Pancreas (tissue), 10 donors: ENCODE results near the gene PCDHGB4. TPM values are rescaled to one million over a fixed set of nuclear protein-coding genes. Genes with fewer than 3 reads are reported as not detected.
A peak's percentile ranks its signal among the peaks of the same experiment; 100 is the strongest.

ENCODE experiments used
- ATAC-seq, 4 donors: fragments of 200-7000 bp; cut with Tn5 transposase; one replicate each; pipeline versions ENCODE4 v1.8.0 to v1.9.1; 2020; ENCODE audit warnings: mild to moderate bottlenecking in 4 of 4, moderate library complexity in 4 of 4
- DNase-seq, 6 donors: peaks; one replicate each; pipeline ENCODE4 v3.0.0-alpha.2; 2020
- FAIRE-seq: peaks from 2 replicates; lab custom pipeline; 2012; peaks lifted over from hg19 to GRCh38; lab: Jason Lieb, UNC
- H3K27ac ChIP-seq, 4 donors: fragments of 200-600 bp; sonication (generic); 1 replicate in 3 of 4; 2 replicates in 1 of 4; pipeline versions ENCODE4 v1.5.0 to v1.8.0; 2020
- H3K27me3 ChIP-seq, 4 donors: fragments of 200-600 bp; one replicate each; pipeline ENCODE4 v1.8.0; 2021
- H3K36me3 ChIP-seq, 3 donors: fragments of 200-600 bp; sonication (generic) in 1 of 3; one replicate each; pipeline versions ENCODE4 v1.5.0 to v1.8.0; 2020 to 2021
- H3K4me1 ChIP-seq, 3 donors: fragments of 200-600 bp; one replicate each; pipeline ENCODE4 v1.8.0; 2021
- H3K4me3 ChIP-seq, 4 donors: fragments of 200-600 bp; sonication (generic) in 2 of 4; one replicate each; pipeline versions ENCODE4 v1.5.0 to v1.8.0; 2020 to 2021
- H3K9me3 ChIP-seq, 4 donors: fragments of 200-600 bp; one replicate each; pipeline ENCODE4 v1.8.0; 2021
- WGBS, 2 donors: extraction: QIAGEN DNeasy Blood & Tissue Kit; methylation state at CpG; one replicate each; pipeline ENCODE4 v1.1.7; 2013; 5-methylcytosine and 5-hydroxymethylcytosine counted together
- intact Hi-C, 3 donors: fragments of 100-400 bp; cut with DNase I; formaldehyde crosslinking; loops; one replicate each; pipeline versions ENCODE4 v1.11.1 to v1.14.2; 2022
- polyA plus RNA-seq, 2 donors: library from polyadenylated mRNA; stranded (reverse); fragments of 200-250 nt; gene quantifications; one replicate each; pipeline ENCODE4 v1.2.3, GENCODE V29; 2013
- total RNA-seq, 6 donors: library from RNA; stranded (reverse); fragmentation: NEBNext Ultra II Directional in 4 of 6; extraction: Animal tissue kit (Norgen Biotek cat#: 25700) in 4 of 6; gene quantifications; one replicate each; pipeline versions ENCODE4 v1.2.1 to v1.2.4, GENCODE V29; 2021 to 2023
- TF ChIP-seq, protein P1 (sequence below), 4 donors: fragments of 200-600 bp; sonication (generic) in 3 of 4; IDR thresholded peaks; one replicate each; pipeline versions ENCODE4 v1.5.0 to v1.8.0; 2021; ENCODE audit warnings: antibody characterized with exemption in 4 of 4
- donor health status: healthy with polysubstance abuse.
- donor health status: DM: no; HTN: no; CAD: no; lungs with moderate emphysema.
- donor health status: DM: no; HTN: no; CAD: no.
- donor health status: control.
- donor health status: control.
- donor health status: Bipolar disorder and iron deficiency.
- donor health status: DM: yes; HTN: yes; CAD: no.
- donor health status: DM: no; HTN: no; CAD: no.
- donor health status: DM: no; HTN: no; CAD: no.
- donor health status: DM: yes; HTN: yes; CAD: no.

PCDHGB4 gene
- total and polyA plus RNA-seq, 8 donors = 0.56 to 3.1 (median 1.8) TPM

DNA sequence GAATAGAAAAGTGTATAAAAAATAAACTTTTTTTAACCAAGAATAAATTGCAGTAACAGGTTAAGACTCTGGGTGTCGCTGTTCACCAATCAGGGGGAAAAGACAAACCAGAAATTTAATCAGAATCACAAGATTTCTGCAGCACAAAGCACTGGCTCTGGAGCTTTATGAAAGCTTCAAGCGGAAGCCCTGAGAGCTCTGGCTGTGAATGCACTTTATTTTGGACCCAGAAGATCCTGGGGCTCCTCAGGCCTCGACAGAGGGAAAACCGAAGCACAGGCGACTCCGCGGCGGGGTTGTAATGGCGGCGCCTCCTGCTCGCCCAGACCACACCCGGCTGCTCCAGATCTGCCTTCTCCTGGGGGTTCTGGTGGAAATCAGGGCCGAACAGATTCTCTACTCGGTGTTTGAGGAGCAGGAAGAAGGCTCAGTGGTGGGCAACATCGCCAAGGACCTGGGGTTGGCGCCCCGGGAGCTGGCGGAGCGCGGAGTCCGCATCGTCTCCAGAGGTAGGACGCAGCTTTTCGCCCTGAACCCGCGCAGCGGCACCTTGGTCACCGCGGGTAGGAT is 32.5 kb upstream of the PCDHGB4 start, which contains the start of gene PCDHGA4:
Gene PCDHGA4 (plus strand): TSS at position 122 of the 570 bp plus-strand sequence. CDS start 87 bp downstream, at position 209.
- Histone ChIP-seq H3K27ac (no peak within 1 kb of the TSS), H3K27me3 (no peaks in the 10 kb centered on the region), H3K36me3 (no peaks in the 10 kb centered on the region), H3K9me3 (peaks cover 0 to 15% (median 4%) of the 10 kb centered on the region in 4 donors), H3K4me3 (peak within 1 kb of the TSS in 2 of 4 donors; percentile 11 to 20), H3K4me1 (no peaks in the 10 kb centered on the region)
- 12 to 17% methylated on average over 29 of the region's 29 CpGs for WGBS, 2 donors
- DNase-seq = no peak
- ATAC-seq = peak in 2 of 4 donors; percentile 11 to 41
- TF ChIP-seq, protein P1, sequence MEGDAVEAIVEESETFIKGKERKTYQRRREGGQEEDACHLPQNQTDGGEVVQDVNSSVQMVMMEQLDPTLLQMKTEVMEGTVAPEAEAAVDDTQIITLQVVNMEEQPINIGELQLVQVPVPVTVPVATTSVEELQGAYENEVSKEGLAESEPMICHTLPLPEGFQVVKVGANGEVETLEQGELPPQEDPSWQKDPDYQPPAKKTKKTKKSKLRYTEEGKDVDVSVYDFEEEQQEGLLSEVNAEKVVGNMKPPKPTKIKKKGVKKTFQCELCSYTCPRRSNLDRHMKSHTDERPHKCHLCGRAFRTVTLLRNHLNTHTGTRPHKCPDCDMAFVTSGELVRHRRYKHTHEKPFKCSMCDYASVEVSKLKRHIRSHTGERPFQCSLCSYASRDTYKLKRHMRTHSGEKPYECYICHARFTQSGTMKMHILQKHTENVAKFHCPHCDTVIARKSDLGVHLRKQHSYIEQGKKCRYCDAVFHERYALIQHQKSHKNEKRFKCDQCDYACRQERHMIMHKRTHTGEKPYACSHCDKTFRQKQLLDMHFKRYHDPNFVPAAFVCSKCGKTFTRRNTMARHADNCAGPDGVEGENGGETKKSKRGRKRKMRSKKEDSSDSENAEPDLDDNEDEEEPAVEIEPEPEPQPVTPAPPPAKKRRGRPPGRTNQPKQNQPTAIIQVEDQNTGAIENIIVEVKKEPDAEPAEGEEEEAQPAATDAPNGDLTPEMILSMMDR (IDR thresholded peaks at IDR 0.05) = peak in 2 of 4 donors; percentile 2 to 15
- no peak for FAIRE-seq
- intact Hi-C loops = no loop called here

DNA sequence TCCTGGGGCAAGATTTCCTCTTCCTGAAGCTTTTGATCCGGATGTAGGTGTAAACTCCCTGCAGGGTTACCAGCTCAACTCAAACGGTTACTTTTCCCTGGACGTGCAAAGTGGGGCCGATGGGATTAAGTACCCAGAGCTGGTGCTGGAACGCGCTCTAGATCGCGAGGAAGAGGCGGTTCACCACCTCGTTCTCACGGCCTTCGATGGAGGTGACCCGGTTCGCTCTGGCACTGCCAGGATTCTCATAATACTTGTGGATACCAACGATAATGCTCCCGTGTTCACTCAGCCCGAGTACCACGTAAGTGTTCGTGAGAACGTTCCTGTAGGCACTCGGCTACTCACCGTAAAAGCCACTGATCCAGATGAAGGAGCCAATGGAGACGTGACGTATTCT is 31.9 kb upstream of the PCDHGB4 start:
- ATAC-seq (no peak), DNase-seq (no peak), FAIRE-seq (no peak)
- no peaks in the 10 kb centered on the region for H3K36me3 ChIP-seq
- no peaks in the 10 kb centered on the region for H3K4me1 ChIP-seq
- intact Hi-C loops = no loop called here
- peaks cover 0 to 19% (median 4%) of the 10 kb centered on the region in 4 donors for H3K9me3 ChIP-seq
- WGBS, 2 donors = 38 to 45% methylated on average over 24 of the region's 24 CpGs
- no peaks in the 10 kb centered on the region for H3K27me3 ChIP-seq
- no peak overlapping the region for H3K27ac ChIP-seq
- peak overlapping the region in 1 of 4 donors; percentile 20 for H3K4me3 ChIP-seq
- TF ChIP-seq, protein P1 (IDR thresholded peaks at IDR 0.05) = no peak

- Histone ChIP-seq H3K27ac (no peak overlapping the region), H3K9me3 (peaks cover 0 to 14% (median 3%) of the 10 kb centered on the region in 4 donors), H3K36me3 (no peaks in the 10 kb centered on the region), H3K4me1 (no peaks in the 10 kb centered on the region), H3K4me3 (no peak overlapping the region), H3K27me3 (peaks cover 0 to 2% (median 0%) of the 10 kb centered on the region in 4 donors)
- ATAC-seq (no peak), DNase-seq (no peak), FAIRE-seq (no peak)
- 67 to 68% methylated on average over 5 of the region's 5 CpGs for WGBS, 2 donors
- intact Hi-C loops = no loop called here
- TF ChIP-seq, protein P1 (IDR thresholded peaks at IDR 0.05) = no peak
Observed at GRCh38 chr5:141356133-141356532, 31.4 kb upstream of the PCDHGB4 start.

DNA sequence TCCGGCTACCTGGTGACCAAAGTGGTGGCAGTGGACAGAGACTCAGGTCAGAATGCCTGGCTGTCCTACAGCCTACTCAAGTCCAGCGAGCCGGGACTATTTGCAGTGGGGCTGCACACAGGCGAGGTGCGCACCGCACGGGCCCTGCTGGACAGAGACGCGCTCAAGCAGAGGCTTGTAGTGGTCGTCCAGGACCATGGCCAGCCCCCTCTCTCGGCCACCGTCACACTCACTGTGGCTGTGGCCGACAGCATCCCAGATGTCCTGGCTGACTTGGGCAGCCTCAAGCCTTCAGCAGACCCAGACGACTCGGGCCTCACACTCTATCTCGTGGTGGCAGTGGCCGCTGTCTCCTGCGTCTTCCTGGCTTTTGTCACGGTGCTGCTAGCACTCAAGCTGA is 30.5 kb upstream of the PCDHGB4 start:
- 39 to 47% methylated on average over 19 of the region's 19 CpGs for WGBS, 2 donors
- no peak for ATAC-seq
- FAIRE-seq = no peak
- intact Hi-C loops = no loop called here
- H3K9me3 ChIP-seq = peaks cover 0 to 13% (median 0%) of the 10 kb centered on the region in 4 donors
- H3K4me3 ChIP-seq = no peak overlapping the region
- H3K27me3 ChIP-seq = peaks cover 0 to 5% (median 0%) of the 10 kb centered on the region in 4 donors
- no peaks in the 10 kb centered on the region for H3K36me3 ChIP-seq
- H3K27ac ChIP-seq = no peak overlapping the region
- TF ChIP-seq, protein P1 (IDR thresholded peaks at IDR 0.05) = no peak
- no peaks in the 10 kb centered on the region for H3K4me1 ChIP-seq
- no peak for DNase-seq
